ENCODE measurements around the gene TMBIM1.
A peak's percentile ranks its signal among the peaks of the same experiment; 100 is the strongest.

TMBIM1 gene

GRCh38 chr2:218234521-218234920 lies 57.8 kb downstream of the TMBIM1 start:
- H3K4me3 ChIP-seq (ENCODE audit: low read length), result no peak overlapping the region
- DNase-seq, result no peak

GRCh38 chr2:218233543-218233942 lies 58.8 kb downstream of the TMBIM1 start:
- Histone ChIP-seq H2BK5ac (ENCODE audit: low read length) (no peak overlapping the region), H3K4me3 (ENCODE audit: low read length) (no peak overlapping the region), H3K79me2 (ENCODE audit: control insufficient read depth, insufficient read depth, low read length) (no peaks in the 10 kb centered on the region), H2BK120ac (ENCODE audit: low read depth, low read length) (no peak overlapping the region), H3K9ac (ENCODE audit: low read length) (no peak overlapping the region), H2BK15ac (replicated peaks; ENCODE audit: low read depth) (no peak overlapping the region), H3K27ac (ENCODE audit: low read depth, low read length) (no peak overlapping the region), H3K4me1 (ENCODE audit: control insufficient read depth, low read depth, low read length) (no peaks in the 10 kb centered on the region), H2AK5ac (ENCODE audit: low read length) (no peak overlapping the region), H3K18ac (ENCODE audit: low read length) (no peak overlapping the region), H3K36me3 (ENCODE audit: control insufficient read depth, insufficient read depth, low read length) (peaks cover 12% of the 10 kb centered on the region), H3K4me2 (ENCODE audit: low read length) (no peak overlapping the region), H3K79me1 (ENCODE audit: low read length) (peaks cover 3% of the 10 kb centered on the region), H3K4ac (ENCODE audit: low read depth, low read length) (no peak overlapping the region), H3K23ac (ENCODE audit: low read length) (no peak overlapping the region), H3K27me3 (ENCODE audit: insufficient read depth, low read length, poor library complexity) (no peaks in the 10 kb centered on the region), H4K8ac (ENCODE audit: low read depth, low read length) (no peak overlapping the region), H3K56ac (ENCODE audit: low read length) (no peak overlapping the region), H4K5ac (ENCODE audit: low read length) (no peak overlapping the region)
- no CpG with 5 or more reads among the region's 4 CpGs for WGBS (ENCODE audit: extremely low coverage, insufficient coverage, low lambda C conversion rate)
- DNase-seq, result no peak

More at GRCh38 chr2:218234521-218234920, 57.8 kb downstream of the TMBIM1 start:
- Histone ChIP-seq H4K5ac (ENCODE audit: low read length) (no peak overlapping the region), H3K4ac (ENCODE audit: low read depth, low read length) (no peak overlapping the region), H3K4me1 (ENCODE audit: control insufficient read depth, low read depth, low read length) (no peaks in the 10 kb centered on the region), H3K27me3 (ENCODE audit: insufficient read depth, low read length, poor library complexity) (no peaks in the 10 kb centered on the region), H3K36me3 (ENCODE audit: control insufficient read depth, insufficient read depth, low read length) (peaks cover 19% of the 10 kb centered on the region), H2AK5ac (ENCODE audit: low read length) (no peak overlapping the region), H3K18ac (ENCODE audit: low read length) (no peak overlapping the region), H3K4me2 (ENCODE audit: low read length) (no peak overlapping the region), H3K27ac (ENCODE audit: low read depth, low read length) (no peak overlapping the region), H2BK120ac (ENCODE audit: low read depth, low read length) (no peak overlapping the region), H4K8ac (ENCODE audit: low read depth, low read length) (no peak overlapping the region), H3K23ac (ENCODE audit: low read length) (no peak overlapping the region), H3K79me1 (ENCODE audit: low read length) (peaks cover 3% of the 10 kb centered on the region), H2BK5ac (ENCODE audit: low read length) (no peak overlapping the region), H2BK15ac (replicated peaks; ENCODE audit: low read depth) (no peak overlapping the region), H3K56ac (ENCODE audit: low read length) (no peak overlapping the region), H3K9ac (ENCODE audit: low read length) (no peak overlapping the region), H3K79me2 (ENCODE audit: control insufficient read depth, insufficient read depth, low read length) (no peaks in the 10 kb centered on the region)
- no CpG with 5 or more reads among the region's 3 CpGs for WGBS (ENCODE audit: extremely low coverage, insufficient coverage, low lambda C conversion rate)

GRCh38 chr2:218230882-218231281 lies 61.4 kb downstream of the TMBIM1 start:
- H4K5ac ChIP-seq (ENCODE audit: low read length), result no peak overlapping the region

GRCh38 chr2:218229851-218230250 lies 62.5 kb downstream of the TMBIM1 start:
- peaks cover 14% of the 10 kb centered on the region for H3K36me3 ChIP-seq (ENCODE audit: control insufficient read depth, insufficient read depth, low read length)
- no peak overlapping the region for H3K4ac ChIP-seq (ENCODE audit: low read depth, low read length)
- H2AK5ac ChIP-seq (ENCODE audit: low read length), result no peak overlapping the region
- DNase-seq, result no peak
- no peak overlapping the region for H3K23ac ChIP-seq (ENCODE audit: low read length)
- no peaks in the 10 kb centered on the region for H3K4me1 ChIP-seq (ENCODE audit: control insufficient read depth, low read depth, low read length)
- no peak overlapping the region for H2BK120ac ChIP-seq (ENCODE audit: low read depth, low read length)
- H3K79me1 ChIP-seq (ENCODE audit: low read length), result peaks cover 10% of the 10 kb centered on the region
- H2BK5ac ChIP-seq (ENCODE audit: low read length), result no peak overlapping the region
- H3K27ac ChIP-seq (ENCODE audit: low read depth, low read length), result no peak overlapping the region
- WGBS (ENCODE audit: extremely low coverage, insufficient coverage, low lambda C conversion rate), result no CpG with 5 or more reads among the region's 4 CpGs
- no peak overlapping the region for H3K18ac ChIP-seq (ENCODE audit: low read length)
- peaks cover 11% of the 10 kb centered on the region for H3K79me2 ChIP-seq (ENCODE audit: control insufficient read depth, insufficient read depth, low read length)
- H3K4me2 ChIP-seq (ENCODE audit: low read length), result no peak overlapping the region
- no peak overlapping the region for H4K5ac ChIP-seq (ENCODE audit: low read length)
- H2BK15ac ChIP-seq (replicated peaks; ENCODE audit: low read depth), result no peak overlapping the region
- no peak overlapping the region for H3K56ac ChIP-seq (ENCODE audit: low read length)
- H3K4me3 ChIP-seq (ENCODE audit: low read length), result no peak overlapping the region
- no peak overlapping the region for H4K8ac ChIP-seq (ENCODE audit: low read depth, low read length)
- no peak overlapping the region for H3K9ac ChIP-seq (ENCODE audit: low read length)
- H3K27me3 ChIP-seq (ENCODE audit: insufficient read depth, low read length, poor library complexity), result no peaks in the 10 kb centered on the region

More at GRCh38 chr2:218230882-218231281, 61.4 kb downstream of the TMBIM1 start:
- no peak overlapping the region for H3K23ac ChIP-seq (ENCODE audit: low read length)
- no peak overlapping the region for H2BK5ac ChIP-seq (ENCODE audit: low read length)
- no peaks in the 10 kb centered on the region for H3K27me3 ChIP-seq (ENCODE audit: insufficient read depth, low read length, poor library complexity)
- H3K18ac ChIP-seq (ENCODE audit: low read length), result no peak overlapping the region
- H3K4ac ChIP-seq (ENCODE audit: low read depth, low read length), result no peak overlapping the region
- peaks cover 6% of the 10 kb centered on the region for H3K79me1 ChIP-seq (ENCODE audit: low read length)
- H2AK5ac ChIP-seq (ENCODE audit: low read length), result no peak overlapping the region
- H3K79me2 ChIP-seq (ENCODE audit: control insufficient read depth, insufficient read depth, low read length), result peaks cover 2% of the 10 kb centered on the region
- no peak overlapping the region for H3K56ac ChIP-seq (ENCODE audit: low read length)
- DNase-seq, result peak; percentile 48
- no peak overlapping the region for H3K9ac ChIP-seq (ENCODE audit: low read length)
- H3K4me1 ChIP-seq (ENCODE audit: control insufficient read depth, low read depth, low read length), result no peaks in the 10 kb centered on the region
- H2BK120ac ChIP-seq (ENCODE audit: low read depth, low read length), result no peak overlapping the region
- peaks cover 14% of the 10 kb centered on the region for H3K36me3 ChIP-seq (ENCODE audit: control insufficient read depth, insufficient read depth, low read length)
- no peak overlapping the region for H3K4me2 ChIP-seq (ENCODE audit: low read length)
- WGBS (ENCODE audit: extremely low coverage, insufficient coverage, low lambda C conversion rate), result no CpG with 5 or more reads among the region's 1 CpG
- no peak overlapping the region for H2BK15ac ChIP-seq (replicated peaks; ENCODE audit: low read depth)
- no peak overlapping the region for H3K4me3 ChIP-seq (ENCODE audit: low read length)
- no peak overlapping the region for H4K8ac ChIP-seq (ENCODE audit: low read depth, low read length)
- no peak overlapping the region for H3K27ac ChIP-seq (ENCODE audit: low read depth, low read length)

- H3K9ac ChIP-seq (ENCODE audit: low read length), result no peak overlapping the region
- peaks cover 12% of the 10 kb centered on the region for H3K79me2 ChIP-seq (ENCODE audit: control insufficient read depth, insufficient read depth, low read length)
- H3K4me1 ChIP-seq (ENCODE audit: control insufficient read depth, low read depth, low read length), result no peaks in the 10 kb centered on the region
- no peak overlapping the region for H2BK120ac ChIP-seq (ENCODE audit: low read depth, low read length)
- no peak overlapping the region for H3K56ac ChIP-seq (ENCODE audit: low read length)
- H3K18ac ChIP-seq (ENCODE audit: low read length), result no peak overlapping the region
- no peak overlapping the region for H4K5ac ChIP-seq (ENCODE audit: low read length)
- H3K4ac ChIP-seq (ENCODE audit: low read depth, low read length), result no peak overlapping the region
- H2BK5ac ChIP-seq (ENCODE audit: low read length), result no peak overlapping the region
- H3K23ac ChIP-seq (ENCODE audit: low read length), result no peak overlapping the region
- DNase-seq, result no peak
- H4K8ac ChIP-seq (ENCODE audit: low read depth, low read length), result no peak overlapping the region
- H3K27me3 ChIP-seq (ENCODE audit: insufficient read depth, low read length, poor library complexity), result no peaks in the 10 kb centered on the region
- H2AK5ac ChIP-seq (ENCODE audit: low read length), result no peak overlapping the region
- no peak overlapping the region for H3K4me3 ChIP-seq (ENCODE audit: low read length)
- no peak overlapping the region for H3K27ac ChIP-seq (ENCODE audit: low read depth, low read length)
- H3K36me3 ChIP-seq (ENCODE audit: control insufficient read depth, insufficient read depth, low read length), result peaks cover 12% of the 10 kb centered on the region
- WGBS (ENCODE audit: extremely low coverage, insufficient coverage, low lambda C conversion rate), result no CpG with 5 or more reads among the region's 3 CpGs
- peaks cover 10% of the 10 kb centered on the region for H3K79me1 ChIP-seq (ENCODE audit: low read length)
- no peak overlapping the region for H3K4me2 ChIP-seq (ENCODE audit: low read length)
- H2BK15ac ChIP-seq (replicated peaks; ENCODE audit: low read depth), result no peak overlapping the region
These were observed 63.1 kb downstream of the TMBIM1 start for GRCh38 chr2:218229239-218229638.

- Histone ChIP-seq H3K4ac (ENCODE audit: low read depth, low read length) (no peak overlapping the region), H4K8ac (ENCODE audit: low read depth, low read length) (no peak overlapping the region), H3K4me3 (ENCODE audit: low read length) (no peak overlapping the region), H3K36me3 (ENCODE audit: control insufficient read depth, insufficient read depth, low read length) (peaks cover 13% of the 10 kb centered on the region), H4K5ac (ENCODE audit: low read length) (no peak overlapping the region), H2AK5ac (ENCODE audit: low read length) (no peak overlapping the region), H3K79me1 (ENCODE audit: low read length) (peaks cover 14% of the 10 kb centered on the region), H3K4me2 (ENCODE audit: low read length) (no peak overlapping the region), H3K56ac (ENCODE audit: low read length) (no peak overlapping the region), H3K9ac (ENCODE audit: low read length) (no peak overlapping the region), H3K27ac (ENCODE audit: low read depth, low read length) (no peak overlapping the region), H3K27me3 (ENCODE audit: insufficient read depth, low read length, poor library complexity) (no peaks in the 10 kb centered on the region), H2BK5ac (ENCODE audit: low read length) (no peak overlapping the region), H3K18ac (ENCODE audit: low read length) (no peak overlapping the region), H2BK120ac (ENCODE audit: low read depth, low read length) (no peak overlapping the region), H2BK15ac (replicated peaks; ENCODE audit: low read depth) (no peak overlapping the region), H3K79me2 (ENCODE audit: control insufficient read depth, insufficient read depth, low read length) (peaks cover 19% of the 10 kb centered on the region), H3K4me1 (ENCODE audit: control insufficient read depth, low read depth, low read length) (no peaks in the 10 kb centered on the region), H3K23ac (ENCODE audit: low read length) (no peak overlapping the region)
- no peak for DNase-seq
- WGBS (ENCODE audit: extremely low coverage, insufficient coverage, low lambda C conversion rate), result no CpG with 5 or more reads among the region's 6 CpGs
These were observed 63.8 kb downstream of the TMBIM1 start for GRCh38 chr2:218228366-218229090.

Measured in mesendoderm (in vitro differentiated cells).